Calu3 (cell line): ENCODE measurements around the gene SYNC. TPM values are rescaled to one million over a fixed set of nuclear protein-coding genes. Genes with fewer than 3 reads are reported as not detected.
A peak's percentile ranks its signal among the peaks of the same experiment; 100 is the strongest.

Experiments
- BruUV-seq: library from RNA; stranded (reverse); fragments of 400-500 nt; replicated peaks from 2 replicates; lab custom pipeline; 2021; lab: Mats Ljungman, UMichigan
- CTCF ChIA-PET: fragments of 300-600 bp; sonication (Branson Sonifier 250); formaldehyde crosslinking; loops from one replicate; lab custom pipeline; 2022; ENCODE audit warnings: antibody characterized with exemption; lab: Charles Lee
- DNase-seq: peaks from one replicate; pipeline ENCODE4 v3.0.0; 2022
- H3K27ac Mint-ChIP-seq: one replicate; pipeline ENCODE4 v1.8.0; 2022; ENCODE audit warnings: mixed read lengths; ENCODE audit not compliant: unreplicated experiment
- H3K27me3 Mint-ChIP-seq: one replicate; pipeline ENCODE4 v1.8.0; 2022; ENCODE audit warnings: mixed read lengths; ENCODE audit not compliant: unreplicated experiment
- H3K36me3 Mint-ChIP-seq: one replicate; pipeline ENCODE4 v1.8.0; 2022; ENCODE audit warnings: mild to moderate bottlenecking, moderate library complexity, mixed read lengths; ENCODE audit not compliant: insufficient read depth, unreplicated experiment
- H3K4me1 Mint-ChIP-seq: one replicate; pipeline ENCODE4 v1.8.0; 2022; ENCODE audit warnings: mild to moderate bottlenecking, low read depth, mixed read lengths; ENCODE audit not compliant: unreplicated experiment
- H3K4me3 Mint-ChIP-seq: one replicate; pipeline ENCODE4 v1.8.0; 2022; ENCODE audit warnings: mild to moderate bottlenecking, low read depth, moderate library complexity, mixed read lengths; ENCODE audit not compliant: unreplicated experiment
- H3K9me3 Mint-ChIP-seq: one replicate; pipeline ENCODE4 v1.8.0; 2022; ENCODE audit warnings: low read depth, mixed read lengths; ENCODE audit not compliant: unreplicated experiment
- CTCF ChIP-seq: fragments of 200-600 bp; IDR thresholded peaks from one replicate; pipeline ENCODE4 v1.8.0; 2022; ENCODE audit warnings: antibody characterized with exemption; ENCODE audit not compliant: unreplicated experiment
- intact Hi-C: fragments of 100-400 bp; cut with micrococcal nuclease; formaldehyde crosslinking; loops from one replicate; pipeline ENCODE4 v1.10.0; 2022; ENCODE audit not compliant: unreplicated experiment
- total RNA-seq: library from RNA; stranded (reverse); gene quantifications from 2 replicates; pipeline ENCODE4 v1.2.3, GENCODE V29; 2022

SYNC gene
- total RNA-seq, 1 experiment from 2014 or later, result 0.19 TPM

GRCh38 chr1:32696041-32696440 lies 6.5 kb downstream of the SYNC start:
- TF ChIP-seq CTCF, result no peak
- no peaks in the 10 kb centered on the region for H3K36me3 Mint-ChIP-seq
- intact Hi-C loops, result no loop called here
- no TSS peak for BruUV-seq
- no peaks in the 10 kb centered on the region for H3K9me3 Mint-ChIP-seq
- CTCF ChIA-PET, result no interaction called here
- no peak overlapping the region for H3K4me3 Mint-ChIP-seq
- no peak for DNase-seq
- H3K4me1 Mint-ChIP-seq, result peaks cover 9% of the 10 kb centered on the region
- no peak overlapping the region for H3K27ac Mint-ChIP-seq
- H3K27me3 Mint-ChIP-seq, result no peaks in the 10 kb centered on the region

- H3K4me3 Mint-ChIP-seq, result no peak overlapping the region
- TF ChIP-seq CTCF, result no peak
- H3K27me3 Mint-ChIP-seq, result no peaks in the 10 kb centered on the region
- intact Hi-C loops, result no loop called here
- H3K4me1 Mint-ChIP-seq, result peaks cover 9% of the 10 kb centered on the region
- peak; percentile 45 for DNase-seq
- no TSS peak for BruUV-seq
- H3K36me3 Mint-ChIP-seq, result no peaks in the 10 kb centered on the region
- CTCF ChIA-PET, result no interaction called here
- no peaks in the 10 kb centered on the region for H3K9me3 Mint-ChIP-seq
- H3K27ac Mint-ChIP-seq, result no peak overlapping the region
Observed at GRCh38 chr1:32695098-32695904, 7.3 kb downstream of the SYNC start.

GRCh38 chr1:32693455-32694174 lies 9.0 kb downstream of the SYNC start:
- TF ChIP-seq CTCF, result no peak
- peaks cover 9% of the 10 kb centered on the region for H3K4me1 Mint-ChIP-seq
- CTCF ChIA-PET, result no interaction called here
- no peaks in the 10 kb centered on the region for H3K9me3 Mint-ChIP-seq
- intact Hi-C loops, result no loop called here
- H3K27ac Mint-ChIP-seq, result no peak overlapping the region
- no TSS peak for BruUV-seq
- no peaks in the 10 kb centered on the region for H3K36me3 Mint-ChIP-seq
- DNase-seq, result no peak
- H3K27me3 Mint-ChIP-seq, result no peaks in the 10 kb centered on the region
- H3K4me3 Mint-ChIP-seq, result no peak overlapping the region

- no peak overlapping the region for H3K27ac Mint-ChIP-seq
- TF ChIP-seq CTCF, result no peak
- no TSS peak for BruUV-seq
Observed at GRCh38 chr1:32686387-32686786, 16.2 kb downstream of the SYNC start.

More at GRCh38 chr1:32686387-32686786, 16.2 kb downstream of the SYNC start:
- CTCF ChIA-PET, result interaction anchor here (0.6 kb wide), 2 partner anchors 8 to 12 kb away, joined by 6 to 9 read pairs; no protein-coding TSS in a partner anchor
- intact Hi-C loops, result no loop called here
- Mint-ChIP-seq H3K9me3 (no peaks in the 10 kb centered on the region), H3K27me3 (no peaks in the 10 kb centered on the region), H3K36me3 (peaks cover 28% of the 10 kb centered on the region), H3K4me3 (no peak overlapping the region), H3K4me1 (no peaks in the 10 kb centered on the region)
- DNase-seq, result no peak
